KMS-11 (cell line): ENCODE data around the gene AFG3L2.

ENCODE experiments used
- H2AFZ ChIP-seq: fragments of 200-600 bp; sonication (generic); 2 replicates; pipeline ENCODE4 v1.6.1; 2016; ENCODE audit warnings: antibody characterized with exemption, mixed run types, low read depth
- H3K27ac ChIP-seq: fragments of 200-600 bp; sonication (generic); 2 replicates; pipeline ENCODE4 v1.6.1; 2016; ENCODE audit warnings: mild to moderate bottlenecking, mixed run types
- H3K27me3 ChIP-seq: fragments of 200-600 bp; sonication (generic); 2 replicates; pipeline ENCODE4 v1.6.1; 2017; ENCODE audit warnings: mild to moderate bottlenecking, low read depth, mixed run types, moderate library complexity; ENCODE audit not compliant: insufficient read depth
- H3K36me3 ChIP-seq: fragments of 200-600 bp; sonication (generic); 2 replicates; pipeline ENCODE4 v1.6.1; 2017; ENCODE audit warnings: mild to moderate bottlenecking, mixed run types; ENCODE audit not compliant: insufficient read depth
- H3K4me1 ChIP-seq: fragments of 200-600 bp; sonication (generic); 2 replicates; pipeline ENCODE4 v1.6.1; 2016; ENCODE audit warnings: mild to moderate bottlenecking, low read depth, mixed run types; ENCODE audit not compliant: poor library complexity, severe bottlenecking
- H3K4me2 ChIP-seq: fragments of 200-600 bp; sonication (generic); 2 replicates; pipeline ENCODE4 v1.7.0; 2016; ENCODE audit warnings: mild to moderate bottlenecking, mixed run types
- H3K4me3 ChIP-seq: fragments of 200-600 bp; sonication (generic); IDR thresholded peaks from 2 replicates; pipeline ENCODE4 v1.6.1; 2017; ENCODE audit warnings: low read depth, low read length, mixed read lengths; ENCODE audit not compliant: insufficient read depth
- H3K79me2 ChIP-seq: fragments of 200-600 bp; sonication (generic); 2 replicates; pipeline ENCODE4 v1.6.1; 2016; ENCODE audit warnings: low read depth, mixed run types; ENCODE audit not compliant: insufficient read depth
- H3K9ac ChIP-seq: fragments of 200-600 bp; sonication (generic); 2 replicates; pipeline ENCODE4 v1.6.1; 2016; ENCODE audit warnings: mild to moderate bottlenecking, mixed run types
- H4K20me1 ChIP-seq: fragments of 200-600 bp; sonication (generic); 2 replicates; pipeline ENCODE4 v1.6.1; 2016; ENCODE audit warnings: mild to moderate bottlenecking, mixed run types; ENCODE audit not compliant: insufficient read depth
- CTCF ChIP-seq: fragments of 200-600 bp; sonication (generic); conservative IDR thresholded peaks from 2 replicates; pipeline ENCODE4 v1.6.1; 2017; ENCODE audit warnings: low read depth, mild to moderate bottlenecking, antibody characterized with exemption, low read length, moderate library complexity, mixed read lengths

The AFG3L2 gene

GRCh38 chr18:12401881-12402280 lies 24.9 kb upstream of the AFG3L2 start:
- no peaks in the 10 kb centered on the region for H4K20me1 ChIP-seq
- no peak overlapping the region for H3K27ac ChIP-seq
- H2AFZ ChIP-seq, result no peak overlapping the region
- H3K27me3 ChIP-seq, result no peaks in the 10 kb centered on the region
- no peaks in the 10 kb centered on the region for H3K36me3 ChIP-seq
- no peak overlapping the region for H3K9ac ChIP-seq
- no peak for TF ChIP-seq CTCF
- H3K4me2 ChIP-seq, result no peak overlapping the region
- H3K4me1 ChIP-seq, result peaks cover 7% of the 10 kb centered on the region
- H3K79me2 ChIP-seq, result no peaks in the 10 kb centered on the region
- no peak overlapping the region for H3K4me3 ChIP-seq

DNA sequence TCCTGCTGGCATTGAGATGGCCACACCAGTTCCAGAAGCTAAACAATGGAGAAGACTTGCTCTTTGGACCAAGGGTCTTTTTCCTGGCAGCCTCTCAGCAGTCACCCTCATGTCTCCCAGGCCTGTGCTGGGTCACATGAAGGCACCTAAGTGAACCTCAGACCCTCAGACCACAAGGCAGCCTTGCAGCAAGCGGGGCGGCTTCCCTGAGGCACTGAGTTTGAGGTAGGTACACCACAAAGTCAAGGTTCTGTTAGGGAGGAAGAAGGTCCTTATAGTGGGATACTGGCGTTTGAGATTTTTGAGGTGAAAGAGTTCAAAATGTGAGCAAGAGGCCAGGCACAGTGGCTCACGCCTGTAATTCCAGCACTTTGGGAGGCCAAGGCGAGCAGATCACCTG lies 22.2 kb upstream of the AFG3L2 start:
- Histone ChIP-seq H3K27me3 (no peaks in the 10 kb centered on the region), H4K20me1 (no peaks in the 10 kb centered on the region), H3K4me1 (peaks cover 15% of the 10 kb centered on the region), H3K79me2 (no peaks in the 10 kb centered on the region), H3K4me2 (no peak overlapping the region), H3K36me3 (no peaks in the 10 kb centered on the region), H2AFZ (no peak overlapping the region), H3K27ac (no peak overlapping the region), H3K4me3 (no peak overlapping the region), H3K9ac (no peak overlapping the region)
- no peak for TF ChIP-seq CTCF

DNA sequence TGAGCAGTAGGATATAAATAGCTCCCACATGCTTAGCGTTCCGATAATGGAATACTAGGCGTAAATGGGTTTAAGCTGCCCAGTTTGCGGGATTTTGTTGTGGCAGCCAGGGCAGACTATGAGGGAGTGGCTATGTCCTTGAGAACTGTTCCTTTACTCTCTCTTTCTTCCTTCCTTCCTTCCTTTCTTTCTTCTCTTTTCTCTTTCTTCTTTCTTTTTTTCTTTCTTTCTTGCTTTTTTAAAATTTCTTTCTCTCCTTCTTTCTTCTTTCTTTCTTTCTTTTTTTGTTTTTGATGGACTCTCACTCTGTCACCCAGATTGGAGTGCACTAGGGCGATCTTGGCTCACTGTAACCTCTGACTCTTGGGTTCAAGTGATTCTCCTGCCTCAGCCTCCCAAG lies 21.6 kb upstream of the AFG3L2 start:
- Histone ChIP-seq H3K9ac (no peak overlapping the region), H3K4me1 (peaks cover 15% of the 10 kb centered on the region), H2AFZ (no peak overlapping the region), H3K36me3 (no peaks in the 10 kb centered on the region), H3K4me3 (no peak overlapping the region), H3K27me3 (no peaks in the 10 kb centered on the region), H3K27ac (no peak overlapping the region), H4K20me1 (no peaks in the 10 kb centered on the region), H3K79me2 (no peaks in the 10 kb centered on the region), H3K4me2 (no peak overlapping the region)
- TF ChIP-seq CTCF, result no peak

- Histone ChIP-seq H4K20me1 (no peaks in the 10 kb centered on the region), H2AFZ (no peak overlapping the region), H3K9ac (no peak overlapping the region), H3K4me1 (peaks cover 15% of the 10 kb centered on the region), H3K4me2 (no peak overlapping the region), H3K79me2 (no peaks in the 10 kb centered on the region), H3K27me3 (no peaks in the 10 kb centered on the region), H3K36me3 (no peaks in the 10 kb centered on the region), H3K27ac (no peak overlapping the region), H3K4me3 (no peak overlapping the region)
- no peak for TF ChIP-seq CTCF
These were observed 20.8 kb upstream of the AFG3L2 start for GRCh38 chr18:12397793-12398192.
